CD8-positive, alpha-beta memory T cell (primary cell): ENCODE measurements around the gene FBXO46. TPM values are rescaled to one million over a fixed set of nuclear protein-coding genes. Genes with fewer than 3 reads are reported as not detected.
A peak's percentile ranks its signal among the peaks of the same experiment; 100 is the strongest.

Experiments
- CTCF ChIA-PET: fragments of 350-600 bp; sonication (Branson Sonifier 250); formaldehyde crosslinking; loops from one replicate; lab custom pipeline; 2021; ENCODE audit warnings: antibody characterized with exemption; lab: Charles Lee
- POLR2A ChIA-PET: fragments of 350-600 bp; sonication (Branson Sonifier 250); formaldehyde crosslinking; loops from one replicate; lab custom pipeline; 2021; ENCODE audit warnings: antibody characterized with exemption; lab: Charles Lee
- DNase-seq, 5 donors: peaks; one replicate each; pipeline versions ENCODE4 v3.0.0 to v3.0.0-alpha.2; 2020 to 2022; ENCODE audit warnings: mixed read lengths in 1 of 5
- H3K27ac ChIP-seq: one replicate; pipeline ENCODE4 v1.7.0; 2013; ENCODE audit warnings: low read depth, mild to moderate bottlenecking, low read length, moderate library complexity
- H3K27me3 ChIP-seq: 2 replicates; pipeline ENCODE4 v1.7.0; 2013; ENCODE audit warnings: low read length, mild to moderate bottlenecking; ENCODE audit not compliant: insufficient read depth, poor library complexity, severe bottlenecking
- H3K36me3 ChIP-seq: 2 replicates; pipeline ENCODE4 v1.7.0; 2013; ENCODE audit warnings: mild to moderate bottlenecking, low read length, moderate library complexity; ENCODE audit not compliant: insufficient read depth
- H3K4me1 ChIP-seq: 2 replicates; pipeline ENCODE4 v1.7.0; 2013; ENCODE audit warnings: mild to moderate bottlenecking, low read length, moderate library complexity; ENCODE audit not compliant: insufficient read depth
- H3K4me3 ChIP-seq: 2 replicates; pipeline ENCODE4 v1.7.0; 2013; ENCODE audit warnings: mild to moderate bottlenecking, low read length
- H3K9me3 ChIP-seq: 2 replicates; pipeline ENCODE4 v1.7.0; 2013; ENCODE audit warnings: mild to moderate bottlenecking, low read length
- H3K27ac Mint-ChIP-seq, 8 donors: one replicate each; pipeline ENCODE4 v1.8.0; 2020 to 2021; ENCODE audit warnings: mixed read lengths in 8 of 8, mild to moderate bottlenecking in 6 of 8, inconsistent platforms in 3 of 8, moderate library complexity in 3 of 8
- H3K27me3 Mint-ChIP-seq, 2 donors: one replicate each; pipeline ENCODE4 v1.8.0; 2020 to 2021; ENCODE audit warnings: mixed read lengths in 2 of 2, mild to moderate bottlenecking in 1 of 2, moderate library complexity in 1 of 2
- H3K36me3 Mint-ChIP-seq, 3 donors: one replicate each; pipeline ENCODE4 v1.8.0; 2020 to 2021; ENCODE audit warnings: mixed read lengths in 3 of 3, inconsistent platforms in 1 of 3, mild to moderate bottlenecking in 1 of 3
- H3K4me1 Mint-ChIP-seq, 3 donors: one replicate each; pipeline ENCODE4 v1.8.0; 2020 to 2021; ENCODE audit warnings: mixed read lengths in 3 of 3, inconsistent platforms in 1 of 3, mild to moderate bottlenecking in 1 of 3
- H3K4me3 Mint-ChIP-seq, 7 donors: one replicate each; pipeline ENCODE4 v1.8.0; 2020 to 2021; ENCODE audit warnings: mixed read lengths in 7 of 7, mild to moderate bottlenecking in 6 of 7, moderate library complexity in 4 of 7, inconsistent platforms in 2 of 7
- H3K9me3 Mint-ChIP-seq, 5 donors: one replicate each; pipeline ENCODE4 v1.8.0; 2020 to 2022; ENCODE audit warnings: mixed read lengths in 5 of 5, mild to moderate bottlenecking in 3 of 5, moderate library complexity in 2 of 5, inconsistent platforms in 1 of 5
- polyA plus RNA-seq: library from polyadenylated mRNA; unstranded; fragments of 300-500 nt; fragmentation: Illumina TruSeq; gene quantifications from one replicate; pipeline ENCODE4 v1.2.3, GENCODE V29; 2021
- total RNA-seq, 2 experiments: library from RNA; stranded (reverse); gene quantifications; one replicate each; pipeline ENCODE4 v1.2.3, GENCODE V29; 2021

Gene FBXO46
- total and polyA plus RNA-seq, 3 experiments from 2014 or later = 21.1 to 30.4 (median 25.2) TPM

- Mint-ChIP-seq H3K36me3 (peaks cover 0 to 35% (median 4%) of the 10 kb centered on the region in 3 donors), H3K27ac (peak overlapping the region in 5 of 8 donors; percentile 43 to 76 (median 58)), H3K4me3 (peak overlapping the region in 1 of 7 donors; percentile 17), H3K4me1 (peaks cover 13 to 22% (median 16%) of the 10 kb centered on the region in 3 donors), H3K27me3 (no peaks in the 10 kb centered on the region), H3K9me3 (no peaks in the 10 kb centered on the region)
- H3K36me3 ChIP-seq = no peaks in the 10 kb centered on the region
- no peaks in the 10 kb centered on the region for H3K9me3 ChIP-seq
- H3K4me1 ChIP-seq = peaks cover 6% of the 10 kb centered on the region
- ChIA-PET CTCF (interaction anchor here (0.9 kb wide), 2 partner anchors 12 to 68 kb away, joined by 3 read pairs; no protein-coding TSS in a partner anchor), POLR2A (no interaction called here)
- no peaks in the 10 kb centered on the region for H3K27me3 ChIP-seq
- no peak overlapping the region for H3K27ac ChIP-seq
- H3K4me3 ChIP-seq = no peak overlapping the region
- no peak for DNase-seq
Measured at GRCh38 chr19:45710356-45711130, 20.2 kb downstream of the FBXO46 start.

GRCh38 chr19:45705710-45706415 lies 24.8 kb downstream of the FBXO46 start:
- no peaks in the 10 kb centered on the region for H3K9me3 ChIP-seq
- H3K27me3 ChIP-seq = no peaks in the 10 kb centered on the region
- Mint-ChIP-seq H3K4me3 (no peak overlapping the region), H3K4me1 (peaks cover 6 to 10% (median 9%) of the 10 kb centered on the region in 3 donors), H3K36me3 (peaks cover 0 to 41% (median 9%) of the 10 kb centered on the region in 3 donors), H3K9me3 (no peaks in the 10 kb centered on the region), H3K27me3 (no peaks in the 10 kb centered on the region), H3K27ac (no peak overlapping the region)
- H3K4me3 ChIP-seq = no peak overlapping the region
- no peaks in the 10 kb centered on the region for H3K4me1 ChIP-seq
- DNase-seq = no peak
- ChIA-PET POLR2A (interaction anchor here (0.5 kb wide), 2 partner anchors 17 to 110 kb away, joined by 3 to 5 read pairs; no protein-coding TSS in a partner anchor), CTCF (interaction anchor here (3.3 kb wide), 1 partner anchor 13 kb away, joined by 14 read pairs; the partner anchor contains the start of gene QPCTL)
- H3K36me3 ChIP-seq = peaks cover 4% of the 10 kb centered on the region
- H3K27ac ChIP-seq = no peak overlapping the region

GRCh38 chr19:45705115-45705514 lies 25.6 kb downstream of the FBXO46 start:
- peaks cover 1 to 4% (median 3%) of the 10 kb centered on the region in 3 donors for H3K4me1 Mint-ChIP-seq
- no peaks in the 10 kb centered on the region for H3K27me3 ChIP-seq
- no peaks in the 10 kb centered on the region for H3K9me3 ChIP-seq
- no peaks in the 10 kb centered on the region for H3K27me3 Mint-ChIP-seq
- POLR2A ChIA-PET = interaction anchor here (0.5 kb wide), 2 partner anchors 18 to 109 kb away, joined by 3 to 5 read pairs; no protein-coding TSS in a partner anchor
- CTCF ChIA-PET = interaction anchor here (3.3 kb wide), 1 partner anchor 12 kb away, joined by 14 read pairs; the partner anchor contains the start of gene QPCTL
- peaks cover 0 to 34% (median 5%) of the 10 kb centered on the region in 3 donors for H3K36me3 Mint-ChIP-seq
- no peaks in the 10 kb centered on the region for H3K4me1 ChIP-seq
- H3K4me3 ChIP-seq = no peak overlapping the region
- H3K36me3 ChIP-seq = peaks cover 4% of the 10 kb centered on the region
- H3K27ac ChIP-seq = no peak overlapping the region
- H3K9me3 Mint-ChIP-seq = no peaks in the 10 kb centered on the region
- H3K4me3 Mint-ChIP-seq = no peak overlapping the region
- H3K27ac Mint-ChIP-seq = no peak overlapping the region
- DNase-seq = no peak

- no peaks in the 10 kb centered on the region for H3K4me1 ChIP-seq
- H3K4me3 Mint-ChIP-seq = no peak overlapping the region
- no peak overlapping the region for H3K4me3 ChIP-seq
- H3K36me3 Mint-ChIP-seq = peaks cover 3 to 34% (median 9%) of the 10 kb centered on the region in 3 donors
- H3K27me3 ChIP-seq = no peaks in the 10 kb centered on the region
- CTCF ChIA-PET = interaction anchor here (1.0 kb wide), 1 partner anchor 24 kb away, joined by 3 read pairs; no protein-coding TSS in a partner anchor
- no peak for DNase-seq
- no peaks in the 10 kb centered on the region for H3K9me3 Mint-ChIP-seq
- H3K27ac Mint-ChIP-seq = no peak overlapping the region
- peaks cover 4% of the 10 kb centered on the region for H3K36me3 ChIP-seq
- POLR2A ChIA-PET = interaction anchor here (2.7 kb wide), 1 partner anchor 16 kb away, joined by 7 read pairs; no protein-coding TSS in a partner anchor
- no peak overlapping the region for H3K27ac ChIP-seq
- H3K4me1 Mint-ChIP-seq = peaks cover 0 to 3% (median 3%) of the 10 kb centered on the region in 3 donors
- H3K9me3 ChIP-seq = no peaks in the 10 kb centered on the region
- H3K27me3 Mint-ChIP-seq = no peaks in the 10 kb centered on the region
Measured at GRCh38 chr19:45701676-45702075, 29.0 kb downstream of the FBXO46 start.

- ChIA-PET CTCF (interaction anchor here (0.6 to 9.0 kb wide), 20 partner anchors 12 to 265 kb away, joined by 3 to 107 read pairs (median 4); partner anchors contain the start of genes FBXO46, GIPR and SIX5), POLR2A (interaction anchor here (0.5 to 2.0 kb wide), 9 partner anchors 16 to 193 kb away, joined by 3 to 16 read pairs (median 4); partner anchors contain the start of genes EML2 and FBXO46)
- peak overlapping the region; percentile 72 for H3K4me3 ChIP-seq
- peaks cover 3% of the 10 kb centered on the region for H3K36me3 ChIP-seq
- H3K27me3 Mint-ChIP-seq = no peaks in the 10 kb centered on the region
- no peaks in the 10 kb centered on the region for H3K9me3 ChIP-seq
- peaks cover 3 to 48% (median 6%) of the 10 kb centered on the region in 3 donors for H3K36me3 Mint-ChIP-seq
- peaks cover 7% of the 10 kb centered on the region for H3K4me1 ChIP-seq
- H3K27ac Mint-ChIP-seq = peak overlapping the region; percentile 92 to 100 (median 97)
- peak overlapping the region; percentile 91 to 98 (median 93) for H3K4me3 Mint-ChIP-seq
- H3K9me3 Mint-ChIP-seq = no peaks in the 10 kb centered on the region
- no peaks in the 10 kb centered on the region for H3K27me3 ChIP-seq
- peak; percentile 58 to 80 (median 67) for DNase-seq
- H3K4me1 Mint-ChIP-seq = peaks cover 16 to 29% (median 21%) of the 10 kb centered on the region in 3 donors
- H3K27ac ChIP-seq = peak overlapping the region; percentile 92
Measured at GRCh38 chr19:45693106-45693788, 37.4 kb downstream of the FBXO46 start.

- Histone ChIP-seq H3K4me1 (peaks cover 7% of the 10 kb centered on the region), H3K9me3 (no peaks in the 10 kb centered on the region), H3K27me3 (no peaks in the 10 kb centered on the region), H3K27ac (peak within 1 kb of the TSS; percentile 92), H3K36me3 (peaks cover 11% of the 10 kb centered on the region), H3K4me3 (peak within 1 kb of the TSS; percentile 72)
- no peaks in the 10 kb centered on the region for H3K9me3 Mint-ChIP-seq
- peaks cover 16 to 27% (median 19%) of the 10 kb centered on the region in 3 donors for H3K4me1 Mint-ChIP-seq
- H3K4me3 Mint-ChIP-seq = peak within 1 kb of the TSS; percentile 91 to 98 (median 93)
- ChIA-PET POLR2A (interaction anchor here (0.6 to 2.5 kb wide), 14 partner anchors 11 to 196 kb away, joined by 3 to 16 read pairs (median 4); partner anchors contain the start of genes EML2, FBXO46 and SIX5), CTCF (interaction anchor here (0.6 to 9.0 kb wide), 21 partner anchors 13 to 264 kb away, joined by 3 to 107 read pairs (median 3); partner anchors contain the start of genes FBXO46, GIPR and SIX5)
- H3K27me3 Mint-ChIP-seq = no peaks in the 10 kb centered on the region
- DNase-seq = peak; percentile 94 to 98 (median 98)
- peaks cover 1 to 51% (median 3%) of the 10 kb centered on the region in 3 donors for H3K36me3 Mint-ChIP-seq
- H3K27ac Mint-ChIP-seq = peak within 1 kb of the TSS; percentile 92 to 100 (median 97)
Measured at GRCh38 chr19:45692187-45693105, 38.2 kb downstream of the FBXO46 start, which contains the start of gene QPCTL. Gene QPCTL, plus strand, starts transcription at chr19:45692666. Its CDS starts 38 bp downstream, at chr19:45692704.
